Vagina (tissue), 2 donors: Measurements from ENCODE around the gene TOPORS.

Experiments
- POLR2A ChIP-seq, 2 donors: fragments of 450-650 bp; IDR thresholded peaks; one replicate each; pipeline ENCODE4 v1.6.1; 2017; ENCODE audit warnings: antibody characterized with exemption in 2 of 2, mild to moderate bottlenecking in 2 of 2, moderate library complexity in 2 of 2
- POLR2AphosphoS5 ChIP-seq, 2 donors: sonication (generic); formaldehyde crosslinking; IDR thresholded peaks; one replicate each; pipeline ENCODE4 v1.9.0; 2017; ENCODE audit warnings: antibody characterized with exemption in 2 of 2, mild to moderate bottlenecking in 2 of 2, low read depth in 1 of 2; ENCODE audit not compliant: insufficient read depth in 1 of 2
- TF ChIP-seq, protein P1 (sequence below), 3 experiments: fragments of 450-650 bp in 2 of 3; fragments of 200-600 bp in 1 of 3; sonication (generic) in 1 of 3; IDR thresholded peaks; one replicate each; pipeline ENCODE4 v1.5.1; 2017 to 2019; ENCODE audit warnings: antibody characterized with exemption in 3 of 3, mild to moderate bottlenecking in 2 of 3, moderate library complexity in 2 of 3

GRCh38 chr9:32589083-32589723, 36.8 kb upstream of the TOPORS start:
- TF ChIP-seq, protein P1, sequence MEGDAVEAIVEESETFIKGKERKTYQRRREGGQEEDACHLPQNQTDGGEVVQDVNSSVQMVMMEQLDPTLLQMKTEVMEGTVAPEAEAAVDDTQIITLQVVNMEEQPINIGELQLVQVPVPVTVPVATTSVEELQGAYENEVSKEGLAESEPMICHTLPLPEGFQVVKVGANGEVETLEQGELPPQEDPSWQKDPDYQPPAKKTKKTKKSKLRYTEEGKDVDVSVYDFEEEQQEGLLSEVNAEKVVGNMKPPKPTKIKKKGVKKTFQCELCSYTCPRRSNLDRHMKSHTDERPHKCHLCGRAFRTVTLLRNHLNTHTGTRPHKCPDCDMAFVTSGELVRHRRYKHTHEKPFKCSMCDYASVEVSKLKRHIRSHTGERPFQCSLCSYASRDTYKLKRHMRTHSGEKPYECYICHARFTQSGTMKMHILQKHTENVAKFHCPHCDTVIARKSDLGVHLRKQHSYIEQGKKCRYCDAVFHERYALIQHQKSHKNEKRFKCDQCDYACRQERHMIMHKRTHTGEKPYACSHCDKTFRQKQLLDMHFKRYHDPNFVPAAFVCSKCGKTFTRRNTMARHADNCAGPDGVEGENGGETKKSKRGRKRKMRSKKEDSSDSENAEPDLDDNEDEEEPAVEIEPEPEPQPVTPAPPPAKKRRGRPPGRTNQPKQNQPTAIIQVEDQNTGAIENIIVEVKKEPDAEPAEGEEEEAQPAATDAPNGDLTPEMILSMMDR (IDR thresholded peaks at IDR 0.05), result peak in 1 of 3 experiments; percentile 17
- TF ChIP-seq POLR2AphosphoS5 (IDR thresholded peaks at IDR 0.05; ENCODE audit: insufficient read depth in 1 of 2, low read depth in 1 of 2) (no peak), POLR2A (IDR thresholded peaks at IDR 0.05) (no peak)
